K562 (cell line): ENCODE measurements around the gene ZMPSTE24. TPM values are rescaled to one million over a fixed set of nuclear protein-coding genes. Genes with fewer than 3 reads are reported as not detected.

Experiments used
- ATAC-seq: fragments of 200-7000 bp; cut with Tn5 transposase; 3 replicates; pipeline ENCODE4 v1.9.1; 2020; ENCODE audit warnings: moderate library complexity
- BruUV-seq: library from RNA; stranded (reverse); fragments of 400-500 nt; replicated peaks from 2 replicates; lab custom pipeline; 2021; lab: Mats Ljungman, UMichigan
- CTCF ChIA-PET: fragments of 300-600 bp; formaldehyde crosslinking; extraction: SDS; loops from one replicate; lab custom pipeline; 2021; ENCODE audit warnings: low intra/inter-chr PET ratio; lab: Yijun Ruan, JAX
- POLR2A ChIA-PET: fragments of 300-600, 350-650 bp; sonication (Branson Sonifier 250); formaldehyde crosslinking; extraction: SDS; loops from one replicate; lab custom pipeline; 2021; ENCODE audit warnings: antibody characterized with exemption, inconsistent platforms; lab: Yijun Ruan, JAX
- DNase-seq, 4 experiments: peaks; one replicate each; pipeline versions ENCODE4 v3.0.0 to v3.0.0-alpha.2; 2011 to 2018; ENCODE audit warnings: low spot score in 3 of 4, mixed read lengths in 3 of 4; ENCODE audit errors: extremely low read depth in 1 of 4
- FAIRE-seq: peaks from 2 replicates; lab custom pipeline; 2011; peaks lifted over from hg19 to GRCh38; lab: Jason Lieb, UNC
- H2AFZ ChIP-seq: 2 replicates; pipeline ENCODE4 v1.6.0; 2011; ENCODE audit warnings: low read depth, low read length, control low read depth, inconsistent platforms
- H3K27ac ChIP-seq: fragments of 200-600 bp; 3 replicates; pipeline ENCODE4 v1.8.0; 2011; ENCODE audit warnings: low read depth, mild to moderate bottlenecking, control low read depth, inconsistent platforms, low read length, moderate library complexity, mixed read lengths; ENCODE audit errors: extremely low read depth
- H3K27me3 ChIP-seq, 2 experiments: fragments of 300-600 bp in 1 of 2; 2 replicates in 1 of 2; 3 replicates in 1 of 2; pipeline versions ENCODE4 v1.6.0 to v1.8.0; 2011; ENCODE audit warnings: inconsistent platforms in 2 of 2, low read length in 2 of 2, mild to moderate bottlenecking in 1 of 2, mixed read lengths in 1 of 2, moderate library complexity in 1 of 2; ENCODE audit not compliant: control insufficient read depth in 2 of 2, insufficient read depth in 2 of 2
- H3K36me3 ChIP-seq: fragments of 300-600 bp; 3 replicates; pipeline ENCODE4 v1.8.0; 2011; ENCODE audit warnings: mild to moderate bottlenecking, low read length, inconsistent platforms; ENCODE audit not compliant: control insufficient read depth, insufficient read depth
- H3K4me1 ChIP-seq, 2 experiments: fragments of 200-600 bp in 1 of 2; replicated peaks in 1 of 2; 2 replicates in 1 of 2; 3 replicates in 1 of 2; pipeline versions ENCODE4 v1.5.1 to v1.8.0; 2011; ENCODE audit warnings: inconsistent platforms in 2 of 2, low read length in 2 of 2, mild to moderate bottlenecking in 1 of 2, mixed read lengths in 1 of 2, moderate library complexity in 1 of 2; ENCODE audit not compliant: control insufficient read depth in 2 of 2, insufficient read depth in 2 of 2
- H3K4me2 ChIP-seq: 2 replicates; pipeline ENCODE4 v1.6.1; 2011; ENCODE audit warnings: low read length, control low read depth, inconsistent platforms, mixed read lengths; ENCODE audit not compliant: insufficient read depth
- H3K4me3 ChIP-seq: fragments of 200-600 bp; sonication (generic), shearing (Covaris generic); 2 replicates; pipeline ENCODE4 v1.5.1; 2016; ENCODE audit warnings: control low read depth, inconsistent platforms
- H3K79me2 ChIP-seq: fragments of 200-600 bp; 3 replicates; pipeline ENCODE4 v1.8.0; 2011; ENCODE audit warnings: low read length, inconsistent platforms; ENCODE audit not compliant: control insufficient read depth, insufficient read depth
- H3K9ac ChIP-seq, 2 experiments: 2 replicates each; pipeline versions ENCODE4 v1.6.0 to v1.6.1; 2011; ENCODE audit warnings: low read depth in 2 of 2, low read length in 2 of 2, control low read depth in 1 of 2, inconsistent platforms in 1 of 2, mild to moderate bottlenecking in 1 of 2, mixed read lengths in 1 of 2; ENCODE audit not compliant: insufficient read depth in 1 of 2
- H3K9me1 ChIP-seq: one replicate; pipeline ENCODE4 v1.6.0; 2011; ENCODE audit warnings: inconsistent platforms, mild to moderate bottlenecking, low read length, moderate library complexity; ENCODE audit not compliant: control insufficient read depth, insufficient read depth
- H3K9me3 ChIP-seq: replicated peaks from 2 replicates; pipeline ENCODE4 v1.5.1; 2011; ENCODE audit warnings: low read depth, low read length, inconsistent platforms; ENCODE audit not compliant: control insufficient read depth, insufficient read depth
- H4K20me1 ChIP-seq: replicated peaks from 2 replicates; pipeline ENCODE4 v1.6.1; 2011; ENCODE audit warnings: low read length, inconsistent platforms, mixed read lengths; ENCODE audit not compliant: control insufficient read depth, insufficient read depth
- CAMTA2 ChIP-seq: fragments of 250-450 bp; sonication (Bioruptor Pico); conservative IDR thresholded peaks from 2 replicates; pipeline ENCODE4 v1.5.1; 2022
- DPF2 ChIP-seq: fragments of 450-650 bp; IDR thresholded peaks from 2 replicates; pipeline ENCODE4 v1.6.1; 2016
- EGR1 ChIP-seq: fragments of 450-650 bp; conservative IDR thresholded peaks from 2 replicates; pipeline ENCODE4 v1.6.1; 2017; ENCODE audit warnings: mild to moderate bottlenecking
- LARP7 ChIP-seq: fragments of 450-650 bp; IDR thresholded peaks from 2 replicates; pipeline ENCODE4 v1.6.1; 2016
- MCM3 ChIP-seq: fragments of 450-650 bp; IDR thresholded peaks from 2 replicates; pipeline ENCODE4 v1.6.1; 2016
- MEIS2 ChIP-seq: fragments of 450-650 bp; IDR thresholded peaks from 2 replicates; pipeline ENCODE4 v1.6.1; 2014; ENCODE audit warnings: mild to moderate bottlenecking; ENCODE audit not compliant: partially characterized antibody
- MYBL2 ChIP-seq, 2 experiments: fragments of 450-650 bp in 1 of 2; sonication (generic) in 1 of 2; formaldehyde crosslinking in 1 of 2; IDR thresholded peaks; 2 replicates each; pipeline versions ENCODE4 v1.6.1 to v1.8.1; 2017 to 2022; ENCODE audit warnings: borderline replicate concordance in 1 of 2, inconsistent platforms in 1 of 2, low read depth in 1 of 2, mild to moderate bottlenecking in 1 of 2, missing genetic modification reagents in 1 of 2, moderate library complexity in 1 of 2
- NFE2L1 ChIP-seq: fragments of 450-650 bp; IDR thresholded peaks from 2 replicates; pipeline ENCODE4 v1.6.1; 2016; ENCODE audit warnings: missing genetic modification characterization, low read depth, mild to moderate bottlenecking, missing compliant biosample characterization, moderate library complexity, borderline replicate concordance
- SOX6 ChIP-seq: fragments of 450-650 bp; IDR thresholded peaks from 2 replicates; pipeline ENCODE4 v1.6.1; 2014; ENCODE audit warnings: mild to moderate bottlenecking
- SRSF3 ChIP-seq: fragments of 200-400 bp; formaldehyde crosslinking; IDR thresholded peaks from 2 replicates; pipeline ENCODE4 v1.6.1; 2016; ENCODE audit warnings: mild to moderate bottlenecking, low read length, moderate library complexity; ENCODE audit not compliant: insufficient read depth
- TGIF2 ChIP-seq: sonication (generic); formaldehyde crosslinking; IDR thresholded peaks from 2 replicates; pipeline ENCODE4 v1.8.1; 2022; ENCODE audit warnings: mild to moderate bottlenecking, missing genetic modification reagents, moderate library complexity
- WGBS: fragments of 100-300 bp; shearing (Covaris generic); methylation state at CpG from one replicate; pipeline ENCODE4 v1.1.6; 2016; ENCODE audit warnings: low coverage, mixed read lengths; ENCODE audit not compliant: insufficient coverage; ENCODE audit errors: missing lambda C conversion rate; 5-methylcytosine and 5-hydroxymethylcytosine counted together
- in situ Hi-C: fragments of 300-500 bp; cut with MboI; formaldehyde crosslinking; loops from 4 replicates; pipeline ENCODE4 v1.15.0; 2018; ENCODE audit warnings: inconsistent platforms, mixed read lengths
- intact Hi-C: fragments of 100-400 bp; cut with micrococcal nuclease; formaldehyde crosslinking; loops from 2 replicates; pipeline ENCODE4 v1.14.2; 2022
- polyA plus RNA-seq, 8 experiments: library from polyadenylated mRNA; depleted of rRNA in 4 of 8; stranded (reverse) in 5 of 8; unstranded in 3 of 8; fragments of >200 nt; fragmentation: Nextera tagmentation in 2 of 8; fragmentation: Illumina TruSeq in 1 of 8; extraction: Ambion mirVana in 2 of 8; extraction: Trizol in 1 of 8; gene quantifications; 2 replicates each; pipeline versions ENCODE4 v1.2.1 to v1.2.3, GENCODE V29; 2011 to 2014; ENCODE audit warnings: inconsistent platforms in 1 of 8, missing spikeins in 1 of 8
- total RNA-seq, 7 experiments: library from RNA; depleted of rRNA in 6 of 7; stranded (reverse); fragments of >200 nt in 6 of 7; fragmentation: Illumina TruSeq in 2 of 7; extraction: Trizol in 2 of 7; gene quantifications; 2 replicates each; pipeline versions ENCODE4 v1.2.1 to v1.2.3, GENCODE V29; 2011 to 2021; ENCODE audit warnings: low replicate concordance in 1 of 7
- TF ChIP-seq, protein P1 (sequence below), 2 experiments: fragments of 450-650 bp in 1 of 2; IDR thresholded peaks; 2 replicates each; pipeline ENCODE4 v1.6.1; 2011 to 2017; ENCODE audit warnings: low read depth in 2 of 2, antibody characterized with exemption in 1 of 2, borderline replicate concordance in 1 of 2, low read length in 1 of 2, mild to moderate bottlenecking in 1 of 2, mixed read lengths in 1 of 2; ENCODE audit not compliant: control insufficient read depth in 1 of 2

The ZMPSTE24 gene
- total and polyA plus RNA-seq, 9 of the 15 experiments (the other 6 are each of a cell fraction or from before 2014, with no cell fraction given): 30.7 to 75.9 (median 64.3) TPM

DNA sequence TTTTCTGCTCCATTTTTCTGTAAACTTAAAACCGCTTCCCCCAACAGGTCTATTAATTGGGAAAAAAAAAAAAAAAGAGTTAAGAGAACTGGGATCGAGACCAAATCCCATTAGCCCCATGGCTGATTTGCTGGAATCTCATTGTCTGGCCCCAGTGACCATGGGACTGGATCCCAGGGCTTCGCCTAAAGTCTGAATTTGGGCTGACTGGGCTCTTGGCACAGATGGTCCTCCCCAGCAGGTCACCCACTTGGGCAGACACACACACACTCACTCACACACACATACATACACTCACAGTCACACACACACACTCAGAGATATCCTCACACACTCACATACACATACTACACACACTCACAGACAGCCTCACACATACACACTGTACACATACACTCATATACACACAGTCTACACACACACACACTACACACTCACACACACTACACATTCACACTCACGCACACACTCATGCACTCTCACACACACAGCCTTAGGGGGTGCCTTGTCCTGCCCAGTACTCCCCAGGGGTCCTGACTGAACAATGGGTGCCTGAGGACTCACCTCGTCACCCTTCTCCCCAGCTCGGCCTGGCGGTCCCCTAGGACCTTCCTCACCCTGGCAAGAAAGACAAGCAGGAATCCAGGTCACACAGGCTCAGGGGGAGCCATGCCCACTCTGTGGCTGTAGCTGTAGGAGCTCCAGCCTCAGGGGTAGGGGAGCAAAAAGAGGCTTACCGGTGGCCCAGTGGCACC is 51.5 kb downstream of the ZMPSTE24 start:
- CTCF ChIA-PET: no interaction called here
- no peak overlapping the region for H3K4me3 ChIP-seq
- no peaks in the 10 kb centered on the region; a peak in 1 of 5 replicates for H3K27me3 ChIP-seq
- H2AFZ ChIP-seq: no peak overlapping the region
- H4K20me1 ChIP-seq: no peaks in the 10 kb centered on the region
- FAIRE-seq: no peak
- no TSS peak for BruUV-seq
- 60% methylated on average over 8 of the region's 8 CpGs for WGBS
- no peak overlapping the region; a peak in 1 of 4 replicates for H3K9ac ChIP-seq
- peaks cover 23 to 36% of the 10 kb centered on the region in 2 experiments for H3K4me1 ChIP-seq
- no peaks in the 10 kb centered on the region for H3K9me1 ChIP-seq
- H3K79me2 ChIP-seq: no peaks in the 10 kb centered on the region
- intact Hi-C loops: no loop called here
- no peaks in the 10 kb centered on the region for H3K36me3 ChIP-seq
- no peak for DNase-seq
- no peak overlapping the region for H3K4me2 ChIP-seq
- no peak overlapping the region for H3K27ac ChIP-seq
- POLR2A ChIA-PET: no interaction called here
- no peaks in the 10 kb centered on the region for H3K9me3 ChIP-seq
- TF ChIP-seq SOX6: no peak
- peak; percentile 88 for TF ChIP-seq MCM3
- TF ChIP-seq EGR1: no peak
- 0 out of 2 replicates have a peak, but pooled peaks have one; percentile 15 for TF ChIP-seq DPF2
- 0 out of 2 replicates have a peak, but pooled peaks have one; percentile 43 for TF ChIP-seq LARP7
- no peak for TF ChIP-seq SRSF3
- no peak for TF ChIP-seq CAMTA2 (CRISPR knock-in tag)
- no peak for TF ChIP-seq MEIS2
- TF ChIP-seq TGIF2 (CRISPR knock-in tag): no peak
- peak; percentile 28; the same call in 1 of the 2 replicates for TF ChIP-seq MYBL2 (IDR thresholded peaks at IDR 0.05; ENCODE audit: low read depth)
- TF ChIP-seq MYBL2 (CRISPR knock-in tag; IDR thresholded peaks at IDR 0.05; ENCODE audit: borderline replicate concordance): no peak
- no peak for TF ChIP-seq NFE2L1 (tag)
- TF ChIP-seq, protein P1, sequence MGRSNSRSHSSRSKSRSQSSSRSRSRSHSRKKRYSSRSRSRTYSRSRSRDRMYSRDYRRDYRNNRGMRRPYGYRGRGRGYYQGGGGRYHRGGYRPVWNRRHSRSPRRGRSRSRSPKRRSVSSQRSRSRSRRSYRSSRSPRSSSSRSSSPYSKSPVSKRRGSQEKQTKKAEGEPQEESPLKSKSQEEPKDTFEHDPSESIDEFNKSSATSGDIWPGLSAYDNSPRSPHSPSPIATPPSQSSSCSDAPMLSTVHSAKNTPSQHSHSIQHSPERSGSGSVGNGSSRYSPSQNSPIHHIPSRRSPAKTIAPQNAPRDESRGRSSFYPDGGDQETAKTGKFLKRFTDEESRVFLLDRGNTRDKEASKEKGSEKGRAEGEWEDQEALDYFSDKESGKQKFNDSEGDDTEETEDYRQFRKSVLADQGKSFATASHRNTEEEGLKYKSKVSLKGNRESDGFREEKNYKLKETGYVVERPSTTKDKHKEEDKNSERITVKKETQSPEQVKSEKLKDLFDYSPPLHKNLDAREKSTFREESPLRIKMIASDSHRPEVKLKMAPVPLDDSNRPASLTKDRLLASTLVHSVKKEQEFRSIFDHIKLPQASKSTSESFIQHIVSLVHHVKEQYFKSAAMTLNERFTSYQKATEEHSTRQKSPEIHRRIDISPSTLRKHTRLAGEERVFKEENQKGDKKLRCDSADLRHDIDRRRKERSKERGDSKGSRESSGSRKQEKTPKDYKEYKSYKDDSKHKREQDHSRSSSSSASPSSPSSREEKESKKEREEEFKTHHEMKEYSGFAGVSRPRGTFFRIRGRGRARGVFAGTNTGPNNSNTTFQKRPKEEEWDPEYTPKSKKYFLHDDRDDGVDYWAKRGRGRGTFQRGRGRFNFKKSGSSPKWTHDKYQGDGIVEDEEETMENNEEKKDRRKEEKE (IDR thresholded peaks at IDR 0.05; ENCODE audit: borderline replicate concordance in 1 of 2, control insufficient read depth in 1 of 2, low read depth in 2 of 2, low read length in 1 of 2): 0 out of 4 replicates have a peak, but pooled peaks of 1 of the 2 experiments have one; percentile 55
- ATAC-seq: no peak
- in situ Hi-C loops: loop anchor here (10.0 kb wide), 1 partner anchor 155 kb away; no protein-coding TSS in a partner anchor
